ELR (cell line): ENCODE data around the gene ATP9A.
"Not testable (repeated sequence)": the region's sequence is repeated elsewhere in the genome, so short reads cannot be mapped to it uniquely, and the experiment has no call there.

ENCODE experiments used
- DNase-seq: peaks from one replicate; pipeline ENCODE4 v3.0.0-alpha.2; 2015; ENCODE audit warnings: low read depth

The ATP9A gene

GRCh38 chr20:51767867-51768758 lies at the start of gene ATP9A:
TSS of gene ATP9A (minus strand) at chr20:51768390. CDS start at chr20:51768369, 21 bp downstream.
- DNase-seq, result peak; percentile 44

GRCh38 chr20:51816856-51817255 lies 48.7 kb upstream of the ATP9A start:
- DNase-seq, result not testable (repeated sequence)

GRCh38 chr20:51815383-51816076 lies 47.3 kb upstream of the ATP9A start:
- no peak for DNase-seq

DNA sequence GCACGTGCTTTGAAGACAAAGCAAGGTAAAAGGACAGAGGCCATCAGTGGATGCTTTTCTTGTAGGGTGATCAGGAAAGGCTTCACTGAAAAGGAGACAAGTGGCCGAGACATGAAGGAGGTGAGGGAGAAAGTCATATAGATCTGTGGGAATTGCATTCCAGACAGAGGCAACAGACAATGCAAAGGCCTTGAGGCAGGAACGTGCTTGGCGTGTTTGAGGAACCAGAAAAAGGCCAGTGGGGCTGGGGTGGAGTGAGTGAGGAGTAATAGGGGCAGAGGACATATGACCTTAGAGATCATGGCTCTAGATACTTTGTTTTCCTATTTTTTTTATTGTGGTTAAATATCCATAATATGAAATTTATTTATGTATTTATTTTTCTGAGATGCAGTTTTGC lies 44.7 kb upstream of the ATP9A start:
- no peak for DNase-seq

GRCh38 chr20:51811514-51812128 lies 43.4 kb upstream of the ATP9A start:
- DNase-seq, result no peak

- peak; percentile 51 for DNase-seq
These were observed 42.8 kb upstream of the ATP9A start for GRCh38 chr20:51811042-51811355.

DNA sequence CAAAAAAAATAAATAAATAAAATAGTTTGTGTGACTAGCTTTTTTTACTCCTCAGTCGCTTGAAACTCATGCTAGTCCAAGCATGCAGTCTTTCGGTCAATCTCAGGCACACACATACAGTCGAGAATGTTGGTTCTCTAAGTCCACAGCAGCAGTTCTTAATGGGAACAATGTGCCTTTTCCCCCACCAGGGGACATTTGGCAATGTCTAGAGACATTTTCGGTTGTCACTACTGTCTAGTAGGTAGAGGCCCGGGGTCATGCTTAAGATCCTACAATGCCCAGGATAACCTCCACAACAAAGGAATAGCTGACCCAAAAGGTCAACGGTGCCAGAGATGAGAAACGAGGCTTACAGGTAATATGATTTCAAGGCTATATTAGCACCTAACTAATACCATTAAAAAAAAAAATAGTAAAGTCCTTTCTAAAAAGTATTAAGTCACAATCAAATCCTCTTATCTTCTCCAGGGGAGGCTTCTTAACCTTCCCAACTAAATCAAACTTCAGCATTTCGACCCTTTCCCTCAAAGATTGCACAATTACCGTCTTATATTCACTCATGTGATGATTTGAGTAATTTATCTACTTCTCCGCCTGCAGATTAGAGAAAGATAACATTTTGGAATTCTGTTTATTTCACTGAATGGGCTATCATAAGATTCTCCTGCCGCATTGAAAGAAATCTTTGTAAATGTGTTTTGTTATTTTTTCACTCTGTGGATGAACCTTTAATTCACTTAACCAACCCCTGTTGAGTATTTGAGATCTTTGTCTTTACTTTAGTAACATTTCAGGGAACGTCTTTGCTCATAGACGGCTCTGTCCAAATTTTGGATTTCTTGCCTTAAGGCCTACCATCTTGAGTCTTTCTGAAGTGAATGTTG lies 42.2 kb upstream of the ATP9A start:
- no peak for DNase-seq

GRCh38 chr20:51807720-51808250 lies 39.6 kb upstream of the ATP9A start:
- no peak for DNase-seq

GRCh38 chr20:51804754-51805153 lies 36.6 kb upstream of the ATP9A start:
- no peak for DNase-seq

DNA sequence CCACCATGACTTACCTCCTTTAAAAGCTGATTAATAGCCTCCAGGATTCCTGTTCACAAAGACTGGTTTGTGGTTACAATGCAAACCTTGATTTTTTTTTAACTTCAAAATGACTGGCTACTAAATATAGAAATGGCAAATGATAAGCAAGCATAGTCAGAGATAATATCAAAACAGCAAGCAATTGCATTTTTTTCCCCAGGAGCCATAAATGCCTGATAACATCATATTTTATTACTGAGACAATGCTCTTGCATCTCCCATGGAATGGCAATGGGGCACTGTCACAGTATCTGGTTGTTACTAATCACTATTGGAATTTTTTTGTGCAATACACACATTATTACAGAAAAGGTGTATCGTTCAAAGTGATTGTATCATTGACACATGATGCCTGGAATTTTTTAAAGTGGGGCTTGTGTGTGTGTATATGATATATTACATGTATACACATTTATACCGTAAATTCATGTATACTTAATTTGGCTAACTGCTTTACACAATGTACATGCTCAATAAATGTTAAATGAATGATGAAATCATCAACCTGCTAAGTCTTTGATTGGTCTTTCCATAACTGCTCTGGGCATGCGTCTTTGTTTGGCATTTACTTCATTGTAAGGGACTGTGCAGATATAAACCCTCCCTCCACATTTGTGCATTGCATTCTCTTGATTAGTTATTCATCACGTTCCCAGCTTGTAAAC lies 35.1 kb upstream of the ATP9A start:
- DNase-seq, result peak; percentile 48

- DNase-seq, result no peak
These were observed 34.1 kb upstream of the ATP9A start, which contains the start of gene SALL4 for GRCh38 chr20:51802170-51802751. TSS of gene SALL4 (minus strand) at chr20:51802521. CDS start at chr20:51802408, 113 bp downstream.

DNA sequence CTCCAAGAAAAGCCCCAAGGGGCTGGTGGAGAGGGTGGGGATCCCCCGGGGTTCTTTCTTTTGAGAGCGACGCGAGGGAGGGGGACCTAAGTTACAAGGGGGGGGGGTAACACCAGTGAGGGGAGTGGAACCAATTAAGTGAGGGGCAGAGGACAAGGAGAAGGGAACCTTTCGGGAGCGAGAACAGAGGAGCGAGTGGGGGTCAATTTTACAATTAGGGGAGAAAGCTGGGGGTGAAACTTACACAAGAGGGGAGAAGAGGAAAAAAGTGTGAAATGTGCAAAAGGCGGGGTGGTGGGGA lies 33.6 kb upstream of the ATP9A start:
- DNase-seq, result no peak

GRCh38 chr20:51801122-51801822 lies 33.1 kb upstream of the ATP9A start:
- peak; percentile 36 for DNase-seq

GRCh38 chr20:51800872-51801121 lies 32.6 kb upstream of the ATP9A start:
- peak; percentile 34 for DNase-seq

GRCh38 chr20:51800060-51800871 lies 32.1 kb upstream of the ATP9A start:
- DNase-seq, result peak; percentile 59

- no peak for DNase-seq
These were observed 31.2 kb upstream of the ATP9A start for GRCh38 chr20:51799401-51799860.

GRCh38 chr20:51797357-51798025 lies 29.3 kb upstream of the ATP9A start:
- no peak for DNase-seq

DNA sequence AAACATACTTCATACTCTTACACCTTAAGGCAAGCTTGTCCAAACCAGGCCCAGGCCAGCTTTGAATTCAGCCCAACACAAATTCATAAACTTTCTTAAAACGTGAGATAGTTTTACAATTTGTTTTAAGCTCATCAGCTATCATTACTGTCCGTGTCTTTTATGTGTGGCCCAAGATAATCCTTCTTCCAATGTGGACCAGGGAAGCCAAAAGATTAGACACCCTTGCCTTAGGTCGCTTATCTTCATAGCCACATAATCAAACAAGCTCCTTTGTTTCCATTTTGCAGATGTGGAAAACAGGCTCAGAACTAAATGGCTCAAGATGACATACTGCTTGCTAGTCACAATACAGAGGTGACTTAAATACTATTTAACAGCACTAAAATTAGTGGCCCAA lies 28.1 kb upstream of the ATP9A start:
- no peak for DNase-seq

- no peak for DNase-seq
These were observed 24.8 kb upstream of the ATP9A start for GRCh38 chr20:51792960-51793359.
